K562 (cell line): ENCODE measurements around the gene DCUN1D3. TPM values are rescaled to one million over a fixed set of nuclear protein-coding genes. Genes with fewer than 3 reads are reported as not detected.

Source experiments
- ATAC-seq: fragments of 200-7000 bp; cut with Tn5 transposase; 3 replicates; pipeline ENCODE4 v1.9.1; 2020; ENCODE audit warnings: moderate library complexity
- BruUV-seq: library from RNA; stranded (reverse); fragments of 400-500 nt; replicated peaks from 2 replicates; lab custom pipeline; 2021; lab: Mats Ljungman, UMichigan
- CTCF ChIA-PET: fragments of 300-600 bp; formaldehyde crosslinking; extraction: SDS; loops from one replicate; lab custom pipeline; 2021; ENCODE audit warnings: low intra/inter-chr PET ratio; lab: Yijun Ruan, JAX
- POLR2A ChIA-PET: fragments of 300-600, 350-650 bp; sonication (Branson Sonifier 250); formaldehyde crosslinking; extraction: SDS; loops from one replicate; lab custom pipeline; 2021; ENCODE audit warnings: antibody characterized with exemption, inconsistent platforms; lab: Yijun Ruan, JAX
- DNase-seq, 4 experiments: peaks; one replicate each; pipeline versions ENCODE4 v3.0.0 to v3.0.0-alpha.2; 2011 to 2018; ENCODE audit warnings: low spot score in 3 of 4, mixed read lengths in 3 of 4; ENCODE audit errors: extremely low read depth in 1 of 4
- FAIRE-seq: peaks from 2 replicates; lab custom pipeline; 2011; peaks lifted over from hg19 to GRCh38; lab: Jason Lieb, UNC
- H2AFZ ChIP-seq: 2 replicates; pipeline ENCODE4 v1.6.0; 2011; ENCODE audit warnings: low read depth, low read length, control low read depth, inconsistent platforms
- H3K27ac ChIP-seq: fragments of 200-600 bp; 3 replicates; pipeline ENCODE4 v1.8.0; 2011; ENCODE audit warnings: low read depth, mild to moderate bottlenecking, control low read depth, inconsistent platforms, low read length, moderate library complexity, mixed read lengths; ENCODE audit errors: extremely low read depth
- H3K27me3 ChIP-seq, 2 experiments: fragments of 300-600 bp in 1 of 2; 2 replicates in 1 of 2; 3 replicates in 1 of 2; pipeline versions ENCODE4 v1.6.0 to v1.8.0; 2011; ENCODE audit warnings: inconsistent platforms in 2 of 2, low read length in 2 of 2, mild to moderate bottlenecking in 1 of 2, mixed read lengths in 1 of 2, moderate library complexity in 1 of 2; ENCODE audit not compliant: control insufficient read depth in 2 of 2, insufficient read depth in 2 of 2
- H3K36me3 ChIP-seq: fragments of 300-600 bp; 3 replicates; pipeline ENCODE4 v1.8.0; 2011; ENCODE audit warnings: mild to moderate bottlenecking, low read length, inconsistent platforms; ENCODE audit not compliant: control insufficient read depth, insufficient read depth
- H3K4me1 ChIP-seq, 2 experiments: fragments of 200-600 bp in 1 of 2; replicated peaks in 1 of 2; 2 replicates in 1 of 2; 3 replicates in 1 of 2; pipeline versions ENCODE4 v1.5.1 to v1.8.0; 2011; ENCODE audit warnings: inconsistent platforms in 2 of 2, low read length in 2 of 2, mild to moderate bottlenecking in 1 of 2, mixed read lengths in 1 of 2, moderate library complexity in 1 of 2; ENCODE audit not compliant: control insufficient read depth in 2 of 2, insufficient read depth in 2 of 2
- H3K4me2 ChIP-seq: 2 replicates; pipeline ENCODE4 v1.6.1; 2011; ENCODE audit warnings: low read length, control low read depth, inconsistent platforms, mixed read lengths; ENCODE audit not compliant: insufficient read depth
- H3K4me3 ChIP-seq: fragments of 200-600 bp; sonication (generic), shearing (Covaris generic); 2 replicates; pipeline ENCODE4 v1.5.1; 2016; ENCODE audit warnings: control low read depth, inconsistent platforms
- H3K79me2 ChIP-seq: fragments of 200-600 bp; 3 replicates; pipeline ENCODE4 v1.8.0; 2011; ENCODE audit warnings: low read length, inconsistent platforms; ENCODE audit not compliant: control insufficient read depth, insufficient read depth
- H3K9ac ChIP-seq, 2 experiments: 2 replicates each; pipeline versions ENCODE4 v1.6.0 to v1.6.1; 2011; ENCODE audit warnings: low read depth in 2 of 2, low read length in 2 of 2, control low read depth in 1 of 2, inconsistent platforms in 1 of 2, mild to moderate bottlenecking in 1 of 2, mixed read lengths in 1 of 2; ENCODE audit not compliant: insufficient read depth in 1 of 2
- H3K9me1 ChIP-seq: one replicate; pipeline ENCODE4 v1.6.0; 2011; ENCODE audit warnings: inconsistent platforms, mild to moderate bottlenecking, low read length, moderate library complexity; ENCODE audit not compliant: control insufficient read depth, insufficient read depth
- H3K9me3 ChIP-seq: replicated peaks from 2 replicates; pipeline ENCODE4 v1.5.1; 2011; ENCODE audit warnings: low read depth, low read length, inconsistent platforms; ENCODE audit not compliant: control insufficient read depth, insufficient read depth
- H4K20me1 ChIP-seq: replicated peaks from 2 replicates; pipeline ENCODE4 v1.6.1; 2011; ENCODE audit warnings: low read length, inconsistent platforms, mixed read lengths; ENCODE audit not compliant: control insufficient read depth, insufficient read depth
- ATF3 ChIP-seq, 2 experiments: fragments of 450-650 bp in 1 of 2; sonication (generic) in 1 of 2; formaldehyde crosslinking in 1 of 2; IDR thresholded peaks in 1 of 2; conservative IDR thresholded peaks in 1 of 2; 2 replicates each; pipeline versions ENCODE4 v1.6.1 to v1.8.1; 2016 to 2023; ENCODE audit warnings: mild to moderate bottlenecking in 2 of 2, moderate library complexity in 2 of 2, inconsistent platforms in 1 of 2, missing genetic modification reagents in 1 of 2
- CBFA2T2 ChIP-seq: fragments of 450-650 bp; conservative IDR thresholded peaks from 2 replicates; pipeline ENCODE4 v1.6.1; 2017; ENCODE audit warnings: mild to moderate bottlenecking
- CEBPB ChIP-seq: fragments of 450-650 bp; IDR thresholded peaks from 2 replicates; pipeline ENCODE4 v1.6.1; 2016; ENCODE audit warnings: missing genetic modification characterization, missing compliant biosample characterization
- CEBPG ChIP-seq, 3 experiments: fragments of 200-800 bp in 1 of 3; sonication (Bioruptor generic) in 1 of 3; sonication (generic) in 1 of 3; formaldehyde crosslinking in 1 of 3; IDR thresholded peaks in 2 of 3; conservative IDR thresholded peaks in 1 of 3; 2 replicates each; pipeline versions ENCODE4 v1.6.1 to v1.8.0; 2016 to 2022; ENCODE audit warnings: missing compliant biosample characterization in 2 of 3, missing genetic modification characterization in 2 of 3, mild to moderate bottlenecking in 1 of 3, missing genetic modification reagents in 1 of 3
- CREB3L1 ChIP-seq: fragments of 450-650 bp; IDR thresholded peaks from 2 replicates; pipeline ENCODE4 v1.6.1; 2014; ENCODE audit warnings: low read depth, mild to moderate bottlenecking, moderate library complexity, borderline replicate concordance
- DIDO1 ChIP-seq: fragments of 450-650 bp; IDR thresholded peaks from 2 replicates; pipeline ENCODE4 v1.6.1; 2016; ENCODE audit warnings: low read depth, missing biosample characterization, missing genetic modification characterization
- EGR1 ChIP-seq: fragments of 450-650 bp; conservative IDR thresholded peaks from 2 replicates; pipeline ENCODE4 v1.6.1; 2017; ENCODE audit warnings: mild to moderate bottlenecking
- FOSL1 ChIP-seq: fragments of 200-800 bp; sonication (Bioruptor generic); conservative IDR thresholded peaks from 2 replicates; pipeline ENCODE4 v1.6.1; 2016; ENCODE audit warnings: missing genetic modification characterization, missing compliant biosample characterization
- GABPA ChIP-seq: fragments of 200-800 bp; sonication (Bioruptor generic); conservative IDR thresholded peaks from 2 replicates; pipeline ENCODE4 v1.6.1; 2016; ENCODE audit warnings: low read depth, missing genetic modification characterization, missing compliant biosample characterization
- NR2C2 ChIP-seq, 2 experiments: fragments of 200-800 bp in 1 of 2; sonication (Bioruptor generic) in 1 of 2; sonication (generic) in 1 of 2; formaldehyde crosslinking in 1 of 2; IDR thresholded peaks; 2 replicates each; pipeline versions ENCODE4 v1.6.1 to v1.8.0; 2016 to 2022; ENCODE audit warnings: mild to moderate bottlenecking in 1 of 2, missing compliant biosample characterization in 1 of 2, missing genetic modification characterization in 1 of 2, missing genetic modification reagents in 1 of 2
- POLR2G ChIP-seq: fragments of 200-400 bp; formaldehyde crosslinking; IDR thresholded peaks from 2 replicates; pipeline ENCODE4 v1.6.1; 2017; ENCODE audit warnings: low read depth, mild to moderate bottlenecking, antibody characterized with exemption, low read length, moderate library complexity
- POLR3G ChIP-seq: IDR thresholded peaks from 2 replicates; pipeline ENCODE4 v1.6.1; 2011; ENCODE audit not compliant: insufficient read length, insufficient replicate concordance; ENCODE audit errors: extremely low read depth
- RCOR1 ChIP-seq, 2 experiments: IDR thresholded peaks; 2 replicates each; pipeline ENCODE4 v1.6.1; 2012; ENCODE audit warnings: low read depth in 2 of 2, low read length in 2 of 2, borderline replicate concordance in 1 of 2, improper control_type of control experiment in 1 of 2
- SMARCA4 ChIP-seq: fragments of 450-650 bp; IDR thresholded peaks from 2 replicates; pipeline ENCODE4 v1.6.1; 2016
- ZNF274 ChIP-seq: IDR thresholded peaks from 2 replicates; pipeline ENCODE4 v1.6.1; 2011; ENCODE audit warnings: low read depth, mild to moderate bottlenecking, low read length, moderate library complexity, borderline replicate concordance
- WGBS: fragments of 100-300 bp; shearing (Covaris generic); methylation state at CpG from one replicate; pipeline ENCODE4 v1.1.6; 2016; ENCODE audit warnings: low coverage, mixed read lengths; ENCODE audit not compliant: insufficient coverage; ENCODE audit errors: missing lambda C conversion rate; 5-methylcytosine and 5-hydroxymethylcytosine counted together
- in situ Hi-C: fragments of 300-500 bp; cut with MboI; formaldehyde crosslinking; loops from 4 replicates; pipeline ENCODE4 v1.15.0; 2018; ENCODE audit warnings: inconsistent platforms, mixed read lengths
- intact Hi-C: fragments of 100-400 bp; cut with micrococcal nuclease; formaldehyde crosslinking; loops from 2 replicates; pipeline ENCODE4 v1.14.2; 2022
- polyA plus RNA-seq, 8 experiments: library from polyadenylated mRNA; depleted of rRNA in 4 of 8; stranded (reverse) in 5 of 8; unstranded in 3 of 8; fragments of >200 nt; fragmentation: Nextera tagmentation in 2 of 8; fragmentation: Illumina TruSeq in 1 of 8; extraction: Ambion mirVana in 2 of 8; extraction: Trizol in 1 of 8; gene quantifications; 2 replicates each; pipeline versions ENCODE4 v1.2.1 to v1.2.3, GENCODE V29; 2011 to 2014; ENCODE audit warnings: inconsistent platforms in 1 of 8, missing spikeins in 1 of 8
- total RNA-seq, 7 experiments: library from RNA; depleted of rRNA in 6 of 7; stranded (reverse); fragments of >200 nt in 6 of 7; fragmentation: Illumina TruSeq in 2 of 7; extraction: Trizol in 2 of 7; gene quantifications; 2 replicates each; pipeline versions ENCODE4 v1.2.1 to v1.2.3, GENCODE V29; 2011 to 2021; ENCODE audit warnings: low replicate concordance in 1 of 7
- TF ChIP-seq, protein P1 (sequence below): fragments of 250-450 bp; sonication (Bioruptor Pico); IDR thresholded peaks from 2 replicates; pipeline ENCODE4 v1.8.0; 2022; ENCODE audit warnings: moderate library complexity, mild to moderate bottlenecking, inconsistent platforms

The DCUN1D3 gene
- total and polyA plus RNA-seq, 9 of the 15 experiments (the other 6 are each of a cell fraction or from before 2014, with no cell fraction given), result 1.0 to 4.7 (median 2.2) TPM

DNA sequence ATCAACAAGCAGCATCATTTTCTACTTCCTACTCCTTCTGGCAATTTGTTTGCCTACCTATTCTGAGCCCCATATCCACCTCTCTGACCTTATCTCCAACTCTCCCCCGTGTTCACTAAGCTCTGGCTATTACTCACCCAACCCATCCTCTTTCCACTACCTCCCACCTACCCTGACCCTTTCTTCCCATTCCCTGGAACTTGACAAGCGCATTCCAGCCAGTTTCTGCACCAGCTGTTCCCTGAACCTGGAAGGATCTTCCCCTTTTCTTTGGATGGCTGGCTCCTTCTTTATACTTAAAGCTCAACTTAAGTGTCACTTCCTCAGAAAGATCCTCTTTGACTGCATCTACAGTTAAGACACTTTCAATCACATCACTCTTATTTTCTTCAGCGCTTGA lies 2.2 kb downstream of the DCUN1D3 start (continued):
- TF ChIP-seq POLR3G (no peak), RCOR1 (IDR thresholded peaks at IDR 0.05; ENCODE audit: borderline replicate concordance in 1 of 2, low read depth in 2 of 2, low read length in 2 of 2) (0 out of 4 replicates have a peak, but pooled peaks of 1 of the 2 experiments have one; percentile 13), EGR1 (peak; percentile 37; the same call in 1 of the 2 replicates), CBFA2T2 (no peak), SMARCA4 (peak; percentile 11; the same call in 1 of the 2 replicates), POLR2G (no peak)
- TF ChIP-seq, protein P1, sequence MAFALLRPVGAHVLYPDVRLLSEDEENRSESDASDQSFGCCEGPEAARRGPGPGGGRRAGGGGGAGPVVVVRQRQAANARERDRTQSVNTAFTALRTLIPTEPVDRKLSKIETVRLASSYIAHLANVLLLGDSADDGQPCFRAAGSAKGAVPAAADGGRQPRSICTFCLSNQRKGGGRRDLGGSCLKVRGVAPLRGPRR (CRISPR knock-in tag), result no peak

DNA sequence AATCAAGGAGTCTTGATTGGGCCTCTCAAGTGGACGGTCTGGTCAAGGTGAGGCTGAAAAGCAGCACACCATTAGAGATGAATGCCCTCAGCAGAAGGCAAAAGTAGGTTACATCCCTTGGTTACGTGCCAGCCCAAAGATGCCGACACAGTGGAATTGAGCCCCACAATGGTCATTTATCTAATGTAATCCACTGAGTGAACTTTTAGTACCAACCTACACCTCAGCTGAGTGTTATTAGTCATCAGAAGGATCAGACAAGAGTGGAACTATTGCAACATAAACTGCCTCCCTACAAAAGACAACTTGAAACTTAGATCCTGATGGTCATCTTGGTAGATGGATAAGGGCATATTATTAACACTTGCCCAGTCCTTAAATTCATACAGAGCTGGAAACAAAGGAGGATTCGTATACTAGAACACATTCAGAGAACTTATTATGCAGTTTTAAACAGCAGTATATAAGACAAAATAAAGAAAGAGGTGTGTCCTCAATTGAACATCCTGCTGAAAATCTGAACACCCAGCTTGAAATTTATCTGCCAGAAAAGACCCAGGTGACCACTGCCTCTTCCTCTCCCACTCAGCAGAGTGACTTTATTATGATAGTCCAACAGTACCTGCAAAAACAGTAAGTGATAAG lies 2.8 kb downstream of the DCUN1D3 start:
- FAIRE-seq (no peak), DNase-seq (no peak), ATAC-seq (no peak)
- Histone ChIP-seq H3K4me2 (no peak overlapping the region), H3K36me3 (peaks cover 18% of the 10 kb centered on the region; the same call in 1 of the 3 replicates), H3K27me3 (no peaks in the 10 kb centered on the region), H3K79me2 (peaks cover 37% of the 10 kb centered on the region), H3K4me1 (peaks cover 14 to 25% of the 10 kb centered on the region in 2 experiments), H2AFZ (no peak overlapping the region), H4K20me1 (no peaks in the 10 kb centered on the region), H3K9me3 (no peaks in the 10 kb centered on the region), H3K9me1 (no peaks in the 10 kb centered on the region), H3K4me3 (no peak overlapping the region), H3K27ac (no peak overlapping the region), H3K9ac (no peak overlapping the region)
- ChIA-PET CTCF (no interaction called here), POLR2A (interaction anchor here (0.7 kb wide), 1 partner anchor 286 kb away, joined by 6 read pairs; no protein-coding TSS in a partner anchor)
- in situ Hi-C loops, result no loop called here
- 73% methylated on average over 4 of the region's 4 CpGs for WGBS
- BruUV-seq, result no TSS peak
- intact Hi-C loops, result no loop called here
- TF ChIP-seq CEBPG (CRISPR knock-in tag; IDR thresholded peaks at IDR 0.05) (peak; percentile 81), CEBPG (tag; conservative IDR thresholded peaks at IDR 0.05 in 1 of 2, IDR thresholded peaks at IDR 0.05 in 1 of 2) (peak; percentile 92 to 93), ZNF274 (no peak), CBFA2T2 (0 out of 2 replicates have a peak, but pooled peaks have one; percentile 20), NR2C2 (CRISPR knock-in tag; IDR thresholded peaks at IDR 0.05) (no peak), NR2C2 (tag; IDR thresholded peaks at IDR 0.05) (0 out of 2 replicates have a peak, but pooled peaks have one; percentile 3), CEBPB (tag) (peak; percentile 96), GABPA (tag) (no peak), ATF3 (IDR thresholded peaks at IDR 0.05) (peak; percentile 61; the same call in 1 of the 2 replicates), ATF3 (CRISPR knock-in tag; conservative IDR thresholded peaks at IDR 0.05) (no peak), CREB3L1 (no peak), DIDO1 (tag) (no peak), FOSL1 (tag) (peak; percentile 92)
